ENCODE data around the gene MAPT. TPM values are rescaled to one million over a fixed set of nuclear protein-coding genes. Genes with fewer than 3 reads are reported as not detected.

Gene MAPT
- total and polyA plus RNA-seq, 2 of the 13 experiments (the other 11 are each of a cell fraction or from before 2014, with no cell fraction given): 2.1 to 2.8 TPM

DNA sequence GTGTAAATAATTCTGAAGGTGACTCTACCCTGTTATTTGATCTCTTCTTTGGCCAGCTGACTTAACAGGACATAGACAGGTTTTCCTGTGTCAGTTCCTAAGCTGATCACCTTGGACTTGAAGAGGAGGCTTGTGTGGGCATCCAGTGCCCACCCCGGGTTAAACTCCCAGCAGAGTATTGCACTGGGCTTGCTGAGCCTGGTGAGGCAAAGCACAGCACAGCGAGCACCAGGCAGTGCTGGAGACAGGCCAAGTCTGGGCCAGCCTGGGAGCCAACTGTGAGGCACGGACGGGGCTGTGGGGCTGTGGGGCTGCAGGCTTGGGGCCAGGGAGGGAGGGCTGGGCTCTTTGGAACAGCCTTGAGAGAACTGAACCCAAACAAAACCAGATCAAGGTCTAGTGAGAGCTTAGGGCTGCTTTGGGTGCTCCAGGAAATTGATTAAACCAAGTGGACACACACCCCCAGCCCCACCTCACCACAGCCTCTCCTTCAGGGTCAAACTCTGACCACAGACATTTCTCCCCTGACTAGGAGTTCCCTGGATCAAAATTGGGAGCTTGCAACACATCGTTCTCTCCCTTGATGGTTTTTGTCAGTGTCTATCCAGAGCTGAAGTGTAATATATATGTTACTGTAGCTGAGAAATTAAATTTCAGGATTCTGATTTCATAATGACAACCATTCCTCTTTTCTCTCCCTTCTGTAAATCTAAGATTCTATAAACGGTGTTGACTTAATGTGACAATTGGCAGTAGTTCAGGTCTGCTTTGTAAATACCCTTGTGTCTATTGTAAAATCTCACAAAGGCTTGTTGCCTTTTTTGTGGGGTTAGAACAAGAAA, 109.8 kb downstream of the MAPT start (continued):
- TF ChIP-seq, protein P1, sequence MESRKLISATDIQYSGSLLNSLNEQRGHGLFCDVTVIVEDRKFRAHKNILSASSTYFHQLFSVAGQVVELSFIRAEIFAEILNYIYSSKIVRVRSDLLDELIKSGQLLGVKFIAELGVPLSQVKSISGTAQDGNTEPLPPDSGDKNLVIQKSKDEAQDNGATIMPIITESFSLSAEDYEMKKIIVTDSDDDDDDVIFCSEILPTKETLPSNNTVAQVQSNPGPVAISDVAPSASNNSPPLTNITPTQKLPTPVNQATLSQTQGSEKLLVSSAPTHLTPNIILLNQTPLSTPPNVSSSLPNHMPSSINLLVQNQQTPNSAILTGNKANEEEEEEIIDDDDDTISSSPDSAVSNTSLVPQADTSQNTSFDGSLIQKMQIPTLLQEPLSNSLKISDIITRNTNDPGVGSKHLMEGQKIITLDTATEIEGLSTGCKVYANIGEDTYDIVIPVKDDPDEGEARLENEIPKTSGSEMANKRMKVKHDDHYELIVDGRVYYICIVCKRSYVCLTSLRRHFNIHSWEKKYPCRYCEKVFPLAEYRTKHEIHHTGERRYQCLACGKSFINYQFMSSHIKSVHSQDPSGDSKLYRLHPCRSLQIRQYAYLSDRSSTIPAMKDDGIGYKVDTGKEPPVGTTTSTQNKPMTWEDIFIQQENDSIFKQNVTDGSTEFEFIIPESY (CRISPR knock-in tag; IDR thresholded peaks at IDR 0.05): no peak
- TF ChIP-seq, protein P2, sequence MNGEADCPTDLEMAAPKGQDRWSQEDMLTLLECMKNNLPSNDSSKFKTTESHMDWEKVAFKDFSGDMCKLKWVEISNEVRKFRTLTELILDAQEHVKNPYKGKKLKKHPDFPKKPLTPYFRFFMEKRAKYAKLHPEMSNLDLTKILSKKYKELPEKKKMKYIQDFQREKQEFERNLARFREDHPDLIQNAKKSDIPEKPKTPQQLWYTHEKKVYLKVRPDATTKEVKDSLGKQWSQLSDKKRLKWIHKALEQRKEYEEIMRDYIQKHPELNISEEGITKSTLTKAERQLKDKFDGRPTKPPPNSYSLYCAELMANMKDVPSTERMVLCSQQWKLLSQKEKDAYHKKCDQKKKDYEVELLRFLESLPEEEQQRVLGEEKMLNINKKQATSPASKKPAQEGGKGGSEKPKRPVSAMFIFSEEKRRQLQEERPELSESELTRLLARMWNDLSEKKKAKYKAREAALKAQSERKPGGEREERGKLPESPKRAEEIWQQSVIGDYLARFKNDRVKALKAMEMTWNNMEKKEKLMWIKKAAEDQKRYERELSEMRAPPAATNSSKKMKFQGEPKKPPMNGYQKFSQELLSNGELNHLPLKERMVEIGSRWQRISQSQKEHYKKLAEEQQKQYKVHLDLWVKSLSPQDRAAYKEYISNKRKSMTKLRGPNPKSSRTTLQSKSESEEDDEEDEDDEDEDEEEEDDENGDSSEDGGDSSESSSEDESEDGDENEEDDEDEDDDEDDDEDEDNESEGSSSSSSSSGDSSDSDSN (CRISPR knock-in tag; IDR thresholded peaks at IDR 0.05): peak; percentile 86
- TF ChIP-seq ZMYM4 (CRISPR knock-in tag; IDR thresholded peaks at IDR 0.05) (peak; percentile 54; the same call in 1 of the 2 replicates), ZNF326 (CRISPR knock-in tag; IDR thresholded peaks at IDR 0.05; ENCODE audit: borderline replicate concordance) (no peak), ZNF556 (CRISPR knock-in tag; IDR thresholded peaks at IDR 0.05; ENCODE audit: borderline replicate concordance) (peak; percentile 92; the same call in 1 of the 2 replicates), SIX4 (CRISPR knock-in tag; IDR thresholded peaks at IDR 0.05) (peak; percentile 73), ZFP82 (CRISPR knock-in tag; IDR thresholded peaks at IDR 0.05; ENCODE audit: borderline replicate concordance) (peak; percentile 72; the same call in 1 of the 2 replicates), ZNF263 (CRISPR knock-in tag; IDR thresholded peaks at IDR 0.05) (peak; percentile 92)
- TF ChIP-seq, protein P3, sequence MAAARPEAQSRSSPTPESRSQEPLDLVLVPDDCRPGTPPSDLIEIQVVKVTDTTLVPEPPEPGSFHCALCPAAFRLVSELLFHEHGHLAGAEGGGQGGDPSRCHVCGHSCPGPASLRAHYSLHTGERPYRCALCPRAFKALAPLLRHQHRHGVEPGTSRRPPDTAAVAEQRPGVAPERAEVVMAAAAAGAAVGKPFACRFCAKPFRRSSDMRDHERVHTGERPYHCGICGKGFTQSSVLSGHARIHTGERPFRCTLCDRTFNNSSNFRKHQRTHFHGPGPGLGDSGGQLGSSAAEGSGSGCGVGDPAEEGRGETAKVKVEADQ (CRISPR knock-in tag; IDR thresholded peaks at IDR 0.05; ENCODE audit: borderline replicate concordance): no peak
- TF ChIP-seq, protein P4, sequence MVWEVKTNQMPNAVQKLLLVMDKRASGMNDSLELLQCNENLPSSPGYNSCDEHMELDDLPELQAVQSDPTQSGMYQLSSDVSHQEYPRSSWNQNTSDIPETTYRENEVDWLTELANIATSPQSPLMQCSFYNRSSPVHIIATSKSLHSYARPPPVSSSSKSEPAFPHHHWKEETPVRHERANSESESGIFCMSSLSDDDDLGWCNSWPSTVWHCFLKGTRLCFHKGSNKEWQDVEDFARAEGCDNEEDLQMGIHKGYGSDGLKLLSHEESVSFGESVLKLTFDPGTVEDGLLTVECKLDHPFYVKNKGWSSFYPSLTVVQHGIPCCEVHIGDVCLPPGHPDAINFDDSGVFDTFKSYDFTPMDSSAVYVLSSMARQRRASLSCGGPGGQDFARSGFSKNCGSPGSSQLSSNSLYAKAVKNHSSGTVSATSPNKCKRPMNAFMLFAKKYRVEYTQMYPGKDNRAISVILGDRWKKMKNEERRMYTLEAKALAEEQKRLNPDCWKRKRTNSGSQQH (CRISPR knock-in tag; IDR thresholded peaks at IDR 0.05; ENCODE audit: low read depth): no peak
- TF ChIP-seq, protein P5, sequence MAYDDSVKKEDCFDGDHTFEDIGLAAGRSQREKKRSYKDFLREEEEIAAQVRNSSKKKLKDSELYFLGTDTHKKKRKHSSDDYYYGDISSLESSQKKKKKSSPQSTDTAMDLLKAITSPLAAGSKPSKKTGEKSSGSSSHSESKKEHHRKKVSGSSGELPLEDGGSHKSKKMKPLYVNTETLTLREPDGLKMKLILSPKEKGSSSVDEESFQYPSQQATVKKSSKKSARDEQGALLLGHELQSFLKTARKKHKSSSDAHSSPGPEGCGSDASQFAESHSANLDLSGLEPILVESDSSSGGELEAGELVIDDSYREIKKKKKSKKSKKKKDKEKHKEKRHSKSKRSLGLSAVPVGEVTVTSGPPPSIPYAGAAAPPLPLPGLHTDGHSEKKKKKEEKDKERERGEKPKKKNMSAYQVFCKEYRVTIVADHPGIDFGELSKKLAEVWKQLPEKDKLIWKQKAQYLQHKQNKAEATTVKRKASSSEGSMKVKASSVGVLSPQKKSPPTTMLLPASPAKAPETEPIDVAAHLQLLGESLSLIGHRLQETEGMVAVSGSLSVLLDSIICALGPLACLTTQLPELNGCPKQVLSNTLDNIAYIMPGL (CRISPR knock-in tag; IDR thresholded peaks at IDR 0.05; ENCODE audit: borderline replicate concordance in 1 of 2, low read depth in 1 of 2): peak in 1 of 2 experiments; percentile 47; a peak in 3 of 4 replicates
- TF ChIP-seq, protein P6, sequence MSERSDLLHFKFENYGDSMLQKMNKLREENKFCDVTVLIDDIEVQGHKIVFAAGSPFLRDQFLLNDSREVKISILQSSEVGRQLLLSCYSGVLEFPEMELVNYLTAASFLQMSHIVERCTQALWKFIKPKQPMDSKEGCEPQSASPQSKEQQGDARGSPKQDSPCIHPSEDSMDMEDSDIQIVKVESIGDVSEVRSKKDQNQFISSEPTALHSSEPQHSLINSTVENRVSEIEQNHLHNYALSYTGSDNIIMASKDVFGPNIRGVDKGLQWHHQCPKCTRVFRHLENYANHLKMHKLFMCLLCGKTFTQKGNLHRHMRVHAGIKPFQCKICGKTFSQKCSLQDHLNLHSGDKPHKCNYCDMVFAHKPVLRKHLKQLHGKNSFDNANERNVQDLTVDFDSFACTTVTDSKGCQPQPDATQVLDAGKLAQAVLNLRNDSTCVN (CRISPR knock-in tag; IDR thresholded peaks at IDR 0.05; ENCODE audit: borderline replicate concordance): no peak; the same call in 1 of the 2 replicates
- TF ChIP-seq, protein P7, sequence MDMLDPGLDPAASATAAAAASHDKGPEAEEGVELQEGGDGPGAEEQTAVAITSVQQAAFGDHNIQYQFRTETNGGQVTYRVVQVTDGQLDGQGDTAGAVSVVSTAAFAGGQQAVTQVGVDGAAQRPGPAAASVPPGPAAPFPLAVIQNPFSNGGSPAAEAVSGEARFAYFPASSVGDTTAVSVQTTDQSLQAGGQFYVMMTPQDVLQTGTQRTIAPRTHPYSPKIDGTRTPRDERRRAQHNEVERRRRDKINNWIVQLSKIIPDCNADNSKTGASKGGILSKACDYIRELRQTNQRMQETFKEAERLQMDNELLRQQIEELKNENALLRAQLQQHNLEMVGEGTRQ (IDR thresholded peaks at IDR 0.05; ENCODE audit: low read depth, low read length): no peak
- TF ChIP-seq, protein P7 (CRISPR knock-in tag; IDR thresholded peaks at IDR 0.05; ENCODE audit: borderline replicate concordance): no peak

All from HepG2 (cell line).